Breast epithelium (tissue), 3 donors: ENCODE data around the gene FBLN2.

Experiments used
- POLR2A ChIP-seq: fragments of 450-650 bp; IDR thresholded peaks from one replicate; pipeline ENCODE4 v1.6.1; 2016; ENCODE audit warnings: antibody characterized with exemption, mild to moderate bottlenecking, moderate library complexity
- POLR2AphosphoS5 ChIP-seq, 3 donors: sonication (generic); formaldehyde crosslinking; IDR thresholded peaks; one replicate each; pipeline ENCODE4 v1.6.1; 2017; ENCODE audit warnings: antibody characterized with exemption in 3 of 3
- TF ChIP-seq, protein P1 (sequence below), 3 donors: fragments of 450-650 bp; IDR thresholded peaks; one replicate each; pipeline ENCODE4 v1.5.1; 2016 to 2017; ENCODE audit warnings: antibody characterized with exemption in 3 of 3, mild to moderate bottlenecking in 3 of 3, moderate library complexity in 3 of 3

DNA sequence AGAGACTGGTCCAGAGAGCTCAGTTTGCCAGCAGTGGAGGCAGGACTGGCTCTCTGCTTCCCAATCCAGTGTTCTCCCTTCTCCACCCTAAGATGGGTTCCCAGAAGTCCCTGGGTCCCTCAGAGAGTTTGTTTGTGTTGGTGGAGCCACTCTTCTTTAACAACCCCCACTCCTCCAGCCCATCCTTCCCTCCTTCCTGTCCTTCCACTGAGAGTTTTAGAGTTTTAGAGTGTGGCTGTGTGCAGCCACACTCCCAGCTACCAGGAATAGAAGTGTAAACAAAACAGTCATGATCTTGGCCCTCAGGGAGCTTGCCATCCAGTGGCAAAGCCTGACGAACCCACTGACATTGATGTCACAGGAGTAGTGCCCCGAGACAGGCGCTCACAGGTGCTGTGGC, 12.5 kb upstream of the FBLN2 start:
- TF ChIP-seq POLR2AphosphoS5 (IDR thresholded peaks at IDR 0.05) (no peak), POLR2A (no peak)
- TF ChIP-seq, protein P1, sequence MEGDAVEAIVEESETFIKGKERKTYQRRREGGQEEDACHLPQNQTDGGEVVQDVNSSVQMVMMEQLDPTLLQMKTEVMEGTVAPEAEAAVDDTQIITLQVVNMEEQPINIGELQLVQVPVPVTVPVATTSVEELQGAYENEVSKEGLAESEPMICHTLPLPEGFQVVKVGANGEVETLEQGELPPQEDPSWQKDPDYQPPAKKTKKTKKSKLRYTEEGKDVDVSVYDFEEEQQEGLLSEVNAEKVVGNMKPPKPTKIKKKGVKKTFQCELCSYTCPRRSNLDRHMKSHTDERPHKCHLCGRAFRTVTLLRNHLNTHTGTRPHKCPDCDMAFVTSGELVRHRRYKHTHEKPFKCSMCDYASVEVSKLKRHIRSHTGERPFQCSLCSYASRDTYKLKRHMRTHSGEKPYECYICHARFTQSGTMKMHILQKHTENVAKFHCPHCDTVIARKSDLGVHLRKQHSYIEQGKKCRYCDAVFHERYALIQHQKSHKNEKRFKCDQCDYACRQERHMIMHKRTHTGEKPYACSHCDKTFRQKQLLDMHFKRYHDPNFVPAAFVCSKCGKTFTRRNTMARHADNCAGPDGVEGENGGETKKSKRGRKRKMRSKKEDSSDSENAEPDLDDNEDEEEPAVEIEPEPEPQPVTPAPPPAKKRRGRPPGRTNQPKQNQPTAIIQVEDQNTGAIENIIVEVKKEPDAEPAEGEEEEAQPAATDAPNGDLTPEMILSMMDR (IDR thresholded peaks at IDR 0.05) = no peak
